HCT116 (cell line): ENCODE results near the gene CAMSAP1. TPM values are rescaled to one million over a fixed set of nuclear protein-coding genes. Genes with fewer than 3 reads are reported as not detected.

ENCODE experiments used
- ATAC-seq: fragments of 200-7000 bp; cut with Tn5 transposase; 2 replicates; pipeline ENCODE4 v1.9.1; 2020; ENCODE audit warnings: mild to moderate bottlenecking, moderate library complexity
- BruUV-seq: library from RNA; stranded (reverse); fragments of 400-500 nt; replicated peaks from 2 replicates; lab custom pipeline; 2021; lab: Mats Ljungman, UMichigan
- CTCF ChIA-PET: fragments of 300-600 bp; sonication (Branson Sonifier 250); formaldehyde crosslinking; loops from one replicate; lab custom pipeline; 2021; ENCODE audit warnings: antibody characterized with exemption; lab: Charles Lee
- POLR2A ChIA-PET: fragments of 300-600, 350-600 bp; sonication (Branson Sonifier 250); formaldehyde crosslinking; loops from one replicate; lab custom pipeline; 2021; ENCODE audit warnings: antibody characterized with exemption; lab: Charles Lee
- RAD21 ChIA-PET, 2 experiments: fragments of 300-600 bp; sonication (Branson Sonifier 250); formaldehyde crosslinking; loops; one replicate each; lab custom pipeline; 2023; ENCODE audit warnings: low total read pairs in 2 of 2; ENCODE audit not compliant: uncharacterized antibody in 2 of 2, unreplicated experiment in 2 of 2, low non-redundant PET in 1 of 2; lab: Charles Lee
- DNase-seq: peaks from one replicate; pipeline ENCODE4 v3.0.0-alpha.2; 2010; ENCODE audit warnings: low read depth, low spot score
- H2AFZ ChIP-seq: fragments of 200-600 bp; shearing (Covaris generic), sonication (generic); 2 replicates; pipeline ENCODE4 v1.6.1; 2017; ENCODE audit warnings: low read depth, mixed run types, mixed read lengths, antibody characterized with exemption, low read length; ENCODE audit not compliant: poor library complexity, severe bottlenecking
- H3K27ac ChIP-seq: 2 replicates; pipeline ENCODE4 v1.5.1; 2012; ENCODE audit warnings: low read depth, low read length
- H3K27me3 ChIP-seq: fragments of 200-600 bp; sonication (generic); 2 replicates; pipeline ENCODE4 v1.6.1; 2016; ENCODE audit warnings: mixed run types, low read length, mixed read lengths; ENCODE audit not compliant: insufficient read depth
- H3K36me3 ChIP-seq, 2 experiments: fragments of 200-500 bp in 1 of 2; fragments of 200-600 bp in 1 of 2; sonication (Bioruptor generic) in 1 of 2; sonication (generic) in 1 of 2; 2 replicates each; pipeline versions ENCODE4 v1.5.1 to v1.6.1; 2014 to 2016; ENCODE audit warnings: low read length in 2 of 2, inconsistent platforms in 1 of 2, mixed read lengths in 1 of 2, mixed run types in 1 of 2; ENCODE audit not compliant: insufficient read depth in 2 of 2, control insufficient read depth in 1 of 2
- H3K4me1 ChIP-seq, 2 experiments: fragments of 200-600 bp in 1 of 2; sonication (generic) in 1 of 2; 2 replicates each; pipeline versions ENCODE4 v1.5.1 to v1.6.1; 2012 to 2017; ENCODE audit warnings: low read length in 2 of 2, inconsistent platforms in 1 of 2, mild to moderate bottlenecking in 1 of 2, mixed read lengths in 1 of 2, mixed run types in 1 of 2, moderate library complexity in 1 of 2; ENCODE audit not compliant: insufficient read depth in 2 of 2, control insufficient read depth in 1 of 2
- H3K4me2 ChIP-seq: fragments of 200-600 bp; sonication (generic); 2 replicates; pipeline ENCODE4 v1.6.1; 2017; ENCODE audit warnings: mixed run types, low read length, mixed read lengths
- H3K4me3 ChIP-seq, 2 experiments: fragments of 200-600 bp in 1 of 2; sonication (generic) in 1 of 2; replicated peaks in 1 of 2; 2 replicates each; pipeline ENCODE4 v1.5.1; 2011 to 2016; ENCODE audit warnings: low read length in 2 of 2, control low read depth in 1 of 2, low read depth in 1 of 2, mild to moderate bottlenecking in 1 of 2, mixed read lengths in 1 of 2, mixed run types in 1 of 2
- H3K79me2 ChIP-seq: fragments of 200-600 bp; sonication (generic); 2 replicates; pipeline ENCODE4 v1.6.1; 2017; ENCODE audit warnings: mild to moderate bottlenecking, mixed run types, low read length, moderate library complexity, mixed read lengths; ENCODE audit not compliant: insufficient read depth
- H3K9ac ChIP-seq: fragments of 200-600 bp; sonication (generic); 2 replicates; pipeline ENCODE4 v1.6.1; 2016; ENCODE audit warnings: low read length, mixed read lengths
- H3K9me2 ChIP-seq: fragments of 200-600 bp; sonication (generic), shearing (Covaris generic); 2 replicates; pipeline ENCODE4 v1.6.1; 2017; ENCODE audit warnings: mixed run types, mild to moderate bottlenecking, moderate library complexity; ENCODE audit not compliant: insufficient read depth
- H3K9me3 ChIP-seq, 2 experiments: fragments of 200-500 bp in 1 of 2; fragments of 200-600 bp in 1 of 2; sonication (Bioruptor generic) in 1 of 2; sonication (generic) in 1 of 2; 2 replicates each; pipeline ENCODE4 v1.6.1; 2014 to 2017; ENCODE audit warnings: low read length in 2 of 2, mixed read lengths in 2 of 2, inconsistent platforms in 1 of 2, low read depth in 1 of 2, mild to moderate bottlenecking in 1 of 2, mixed run types in 1 of 2, moderate library complexity in 1 of 2; ENCODE audit not compliant: control insufficient read depth in 1 of 2, insufficient read depth in 1 of 2
- H4K20me1 ChIP-seq: fragments of 200-600 bp; sonication (generic), shearing (Covaris generic); 2 replicates; pipeline ENCODE4 v1.6.1; 2017; ENCODE audit warnings: mixed run types, mild to moderate bottlenecking, moderate library complexity; ENCODE audit not compliant: insufficient read depth
- EZH2phosphoT487 ChIP-seq: fragments of 200-600 bp; IDR thresholded peaks from 2 replicates; pipeline ENCODE4 v1.6.1; 2018; ENCODE audit warnings: antibody characterized with exemption, borderline replicate concordance
- POLR2A ChIP-seq: IDR thresholded peaks from 2 replicates; pipeline ENCODE4 v1.7.0; 2011; ENCODE audit warnings: borderline replicate concordance; ENCODE audit not compliant: insufficient read depth, insufficient read length; ENCODE audit errors: extremely low read depth
- SP1 ChIP-seq: IDR thresholded peaks from 2 replicates; pipeline ENCODE4 v1.6.1; 2012; ENCODE audit warnings: low read depth
- intact Hi-C: fragments of 100-400 bp; cut with micrococcal nuclease; formaldehyde crosslinking; loops from 2 replicates; pipeline ENCODE4 v1.10.0; 2022
- total RNA-seq: library from RNA; stranded (reverse); gene quantifications from one replicate; pipeline ENCODE4 v1.2.1, GENCODE V29; 2021; ENCODE audit not compliant: unreplicated experiment
- TF ChIP-seq, protein P1 (sequence below): IDR thresholded peaks from 2 replicates; pipeline ENCODE4 v1.6.1; 2012; ENCODE audit warnings: low read depth
- TF ChIP-seq, protein P2 (sequence below): IDR thresholded peaks from 2 replicates; pipeline ENCODE4 v1.6.1; 2012
- TF ChIP-seq, protein P3 (sequence below), 3 experiments: fragments of 200-600 bp in 1 of 3; sonication (generic) in 1 of 3; IDR thresholded peaks in 2 of 3; conservative IDR thresholded peaks in 1 of 3; 2 replicates each; pipeline ENCODE4 v1.5.1; 2012 to 2017; ENCODE audit warnings: low read depth in 2 of 3, low read length in 2 of 3, antibody characterized with exemption in 1 of 3, borderline replicate concordance in 1 of 3, control low read depth in 1 of 3, mild to moderate bottlenecking in 1 of 3, mixed read lengths in 1 of 3, mixed run types in 1 of 3, moderate library complexity in 1 of 3; ENCODE audit not compliant: insufficient read depth in 1 of 3

CAMSAP1 gene
- total RNA-seq, 1 experiment from 2014 or later: 33.1 TPM

DNA sequence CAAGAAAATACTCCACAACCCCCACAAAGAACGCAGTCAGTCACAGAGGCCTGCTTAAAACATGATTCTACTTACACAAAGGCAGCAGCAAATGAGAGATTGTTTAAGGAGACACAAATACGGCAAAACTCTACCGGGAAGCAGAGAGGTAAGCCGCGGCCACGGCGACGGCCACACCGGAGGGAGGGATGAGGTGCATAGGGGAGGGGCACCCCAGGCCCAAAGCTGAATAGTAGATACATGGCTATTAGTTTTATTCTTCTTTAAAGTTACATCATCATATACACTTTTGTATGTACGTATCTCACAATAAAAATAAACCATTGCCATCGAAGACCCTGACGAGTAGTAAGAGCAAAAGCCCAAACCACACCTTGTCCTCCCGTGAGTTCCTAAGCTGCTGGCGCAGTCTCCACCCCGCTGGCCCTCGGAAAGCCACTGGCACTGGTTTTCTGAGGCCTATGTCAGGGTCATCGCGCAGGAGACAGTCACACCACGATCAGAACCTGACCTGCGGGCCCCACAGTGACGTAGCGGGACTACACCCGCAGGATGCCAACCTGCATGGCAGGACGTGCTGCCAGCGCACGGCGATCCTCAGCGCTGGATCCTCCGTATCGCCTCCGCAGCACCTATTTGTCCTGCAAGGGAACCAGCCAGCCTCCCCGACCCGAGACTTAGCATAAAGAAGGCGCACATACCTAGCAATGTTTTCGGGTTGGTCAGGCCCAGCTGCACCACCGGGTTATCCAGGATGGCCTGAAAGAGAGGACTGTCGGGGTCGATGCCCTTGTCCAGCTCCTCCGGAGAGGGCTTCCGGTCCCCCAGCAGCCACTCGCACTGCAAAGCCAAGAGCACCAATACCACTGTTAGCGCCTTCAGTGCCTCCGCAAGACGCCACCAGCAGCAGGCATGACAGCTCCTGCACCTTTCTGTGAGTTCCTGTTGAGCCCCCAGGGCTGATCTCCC is 30.5 kb upstream of the CAMSAP1 start:
- CTCF ChIA-PET: no interaction called here
- Histone ChIP-seq H3K36me3 (peaks cover 16 to 22% of the 10 kb centered on the region in 2 experiments; a peak in 3 of 4 replicates), H3K9me3 (no peaks in the 10 kb centered on the region), H3K4me3 (no peak overlapping the region), H3K4me1 (no peaks in the 10 kb centered on the region), H3K9ac (no peak overlapping the region), H2AFZ (no peak overlapping the region), H4K20me1 (no peaks in the 10 kb centered on the region), H3K27ac (no peak overlapping the region), H3K9me2 (no peaks in the 10 kb centered on the region), H3K4me2 (no peak overlapping the region), H3K79me2 (no peaks in the 10 kb centered on the region; the same call in 1 of the 2 replicates), H3K27me3 (no peaks in the 10 kb centered on the region)
- BruUV-seq: no TSS peak
- no peak for TF ChIP-seq EZH2phosphoT487
- TF ChIP-seq, protein P1, sequence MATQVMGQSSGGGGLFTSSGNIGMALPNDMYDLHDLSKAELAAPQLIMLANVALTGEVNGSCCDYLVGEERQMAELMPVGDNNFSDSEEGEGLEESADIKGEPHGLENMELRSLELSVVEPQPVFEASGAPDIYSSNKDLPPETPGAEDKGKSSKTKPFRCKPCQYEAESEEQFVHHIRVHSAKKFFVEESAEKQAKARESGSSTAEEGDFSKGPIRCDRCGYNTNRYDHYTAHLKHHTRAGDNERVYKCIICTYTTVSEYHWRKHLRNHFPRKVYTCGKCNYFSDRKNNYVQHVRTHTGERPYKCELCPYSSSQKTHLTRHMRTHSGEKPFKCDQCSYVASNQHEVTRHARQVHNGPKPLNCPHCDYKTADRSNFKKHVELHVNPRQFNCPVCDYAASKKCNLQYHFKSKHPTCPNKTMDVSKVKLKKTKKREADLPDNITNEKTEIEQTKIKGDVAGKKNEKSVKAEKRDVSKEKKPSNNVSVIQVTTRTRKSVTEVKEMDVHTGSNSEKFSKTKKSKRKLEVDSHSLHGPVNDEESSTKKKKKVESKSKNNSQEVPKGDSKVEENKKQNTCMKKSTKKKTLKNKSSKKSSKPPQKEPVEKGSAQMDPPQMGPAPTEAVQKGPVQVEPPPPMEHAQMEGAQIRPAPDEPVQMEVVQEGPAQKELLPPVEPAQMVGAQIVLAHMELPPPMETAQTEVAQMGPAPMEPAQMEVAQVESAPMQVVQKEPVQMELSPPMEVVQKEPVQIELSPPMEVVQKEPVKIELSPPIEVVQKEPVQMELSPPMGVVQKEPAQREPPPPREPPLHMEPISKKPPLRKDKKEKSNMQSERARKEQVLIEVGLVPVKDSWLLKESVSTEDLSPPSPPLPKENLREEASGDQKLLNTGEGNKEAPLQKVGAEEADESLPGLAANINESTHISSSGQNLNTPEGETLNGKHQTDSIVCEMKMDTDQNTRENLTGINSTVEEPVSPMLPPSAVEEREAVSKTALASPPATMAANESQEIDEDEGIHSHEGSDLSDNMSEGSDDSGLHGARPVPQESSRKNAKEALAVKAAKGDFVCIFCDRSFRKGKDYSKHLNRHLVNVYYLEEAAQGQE: no peak
- TF ChIP-seq SP1: no peak
- TF ChIP-seq, protein P2, sequence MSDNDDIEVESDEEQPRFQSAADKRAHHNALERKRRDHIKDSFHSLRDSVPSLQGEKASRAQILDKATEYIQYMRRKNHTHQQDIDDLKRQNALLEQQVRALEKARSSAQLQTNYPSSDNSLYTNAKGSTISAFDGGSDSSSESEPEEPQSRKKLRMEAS: no peak
- no peak for TF ChIP-seq POLR2A
- TF ChIP-seq, protein P3, sequence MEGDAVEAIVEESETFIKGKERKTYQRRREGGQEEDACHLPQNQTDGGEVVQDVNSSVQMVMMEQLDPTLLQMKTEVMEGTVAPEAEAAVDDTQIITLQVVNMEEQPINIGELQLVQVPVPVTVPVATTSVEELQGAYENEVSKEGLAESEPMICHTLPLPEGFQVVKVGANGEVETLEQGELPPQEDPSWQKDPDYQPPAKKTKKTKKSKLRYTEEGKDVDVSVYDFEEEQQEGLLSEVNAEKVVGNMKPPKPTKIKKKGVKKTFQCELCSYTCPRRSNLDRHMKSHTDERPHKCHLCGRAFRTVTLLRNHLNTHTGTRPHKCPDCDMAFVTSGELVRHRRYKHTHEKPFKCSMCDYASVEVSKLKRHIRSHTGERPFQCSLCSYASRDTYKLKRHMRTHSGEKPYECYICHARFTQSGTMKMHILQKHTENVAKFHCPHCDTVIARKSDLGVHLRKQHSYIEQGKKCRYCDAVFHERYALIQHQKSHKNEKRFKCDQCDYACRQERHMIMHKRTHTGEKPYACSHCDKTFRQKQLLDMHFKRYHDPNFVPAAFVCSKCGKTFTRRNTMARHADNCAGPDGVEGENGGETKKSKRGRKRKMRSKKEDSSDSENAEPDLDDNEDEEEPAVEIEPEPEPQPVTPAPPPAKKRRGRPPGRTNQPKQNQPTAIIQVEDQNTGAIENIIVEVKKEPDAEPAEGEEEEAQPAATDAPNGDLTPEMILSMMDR (IDR thresholded peaks at IDR 0.05 in 2 of 3, conservative IDR thresholded peaks at IDR 0.05 in 1 of 3; ENCODE audit: borderline replicate concordance in 1 of 3, insufficient read depth in 1 of 3, low read depth in 2 of 3, low read length in 2 of 3): no peak
- intact Hi-C loops: no loop called here
- POLR2A ChIA-PET: no interaction called here
- RAD21 ChIA-PET: no interaction called here
- no peak for ATAC-seq
- no peak for DNase-seq
